Mesenchymal stem cell (in vitro differentiated cells and primary cell): ENCODE results near the gene FHIT.
A peak's percentile ranks its signal among the peaks of the same experiment; 100 is the strongest.

Experiments
- DNase-seq: peaks from one replicate; pipeline ENCODE4 v3.0.0-alpha.2; 2013
- H2AFZ ChIP-seq: one replicate; pipeline ENCODE4 v1.6.1; 2013; ENCODE audit warnings: low read depth, mild to moderate bottlenecking, control low read depth, inconsistent platforms, low read length, moderate library complexity
- H2AK5ac ChIP-seq: 2 replicates; pipeline ENCODE4 v1.6.1; 2013; ENCODE audit warnings: low read length, moderate library complexity, mild to moderate bottlenecking, inconsistent platforms; ENCODE audit not compliant: severe bottlenecking
- H2BK120ac ChIP-seq: one replicate; pipeline ENCODE4 v1.6.1; 2013; ENCODE audit warnings: low read depth, mild to moderate bottlenecking, inconsistent platforms, low read length, moderate library complexity
- H2BK12ac ChIP-seq, 2 experiments: one replicate each; pipeline ENCODE4 v1.6.1; 2013; ENCODE audit warnings: inconsistent platforms in 2 of 2, low read length in 2 of 2, mild to moderate bottlenecking in 2 of 2, moderate library complexity in 2 of 2, control low read depth in 1 of 2
- H2BK15ac ChIP-seq: one replicate; pipeline ENCODE4 v1.6.1; 2013; ENCODE audit warnings: mild to moderate bottlenecking, low read depth, inconsistent platforms; ENCODE audit not compliant: poor library complexity, severe bottlenecking
- H2BK5ac ChIP-seq: 2 replicates; pipeline ENCODE4 v1.6.1; 2013; ENCODE audit warnings: low read depth, mild to moderate bottlenecking, low read length, control low read depth, inconsistent platforms; ENCODE audit not compliant: poor library complexity, severe bottlenecking
- H3K14ac ChIP-seq, 2 experiments: one replicate each; pipeline ENCODE4 v1.6.1; 2013; ENCODE audit warnings: inconsistent platforms in 2 of 2, low read length in 2 of 2, control low read depth in 1 of 2, mild to moderate bottlenecking in 1 of 2, moderate library complexity in 1 of 2
- H3K18ac ChIP-seq, 2 experiments: one replicate each; pipeline ENCODE4 v1.6.1; 2013; ENCODE audit warnings: inconsistent platforms in 2 of 2, low read length in 2 of 2, control low read depth in 1 of 2, low read depth in 1 of 2, mild to moderate bottlenecking in 1 of 2
- H3K23ac ChIP-seq, 2 experiments: one replicate each; pipeline ENCODE4 v1.6.1; 2013; ENCODE audit warnings: inconsistent platforms in 2 of 2, low read length in 2 of 2, mild to moderate bottlenecking in 2 of 2, moderate library complexity in 2 of 2, control low read depth in 1 of 2
- H3K27ac ChIP-seq: 2 replicates; pipeline ENCODE4 v1.5.1; 2013; ENCODE audit warnings: mild to moderate bottlenecking, moderate library complexity, low read length, control low read depth, inconsistent platforms; ENCODE audit not compliant: poor library complexity, severe bottlenecking
- H3K27me3 ChIP-seq, 2 experiments: 2 replicates each; pipeline versions ENCODE4 v1.6.1 to v1.7.0; 2013; ENCODE audit warnings: low read length in 2 of 2, mild to moderate bottlenecking in 2 of 2, moderate library complexity in 2 of 2, control low read depth in 1 of 2, inconsistent platforms in 1 of 2; ENCODE audit not compliant: control insufficient read depth in 1 of 2, insufficient read depth in 1 of 2
- H3K36me3 ChIP-seq, 2 experiments: 2 replicates each; pipeline versions ENCODE4 v1.6.1 to v1.7.0; 2013; ENCODE audit warnings: low read length in 2 of 2, control low read depth in 1 of 2, inconsistent platforms in 1 of 2, low read depth in 1 of 2, mild to moderate bottlenecking in 1 of 2; ENCODE audit not compliant: insufficient read depth in 2 of 2, control insufficient read depth in 1 of 2
- H3K4ac ChIP-seq, 2 experiments: one replicate each; pipeline ENCODE4 v1.6.1; 2013; ENCODE audit warnings: inconsistent platforms in 2 of 2, low read length in 2 of 2, mild to moderate bottlenecking in 2 of 2, moderate library complexity in 2 of 2, control low read depth in 1 of 2, low read depth in 1 of 2
- H3K4me1 ChIP-seq: 2 replicates; pipeline ENCODE4 v1.6.1; 2013; ENCODE audit warnings: low read depth, low read length, control low read depth; ENCODE audit not compliant: control insufficient read depth, insufficient read depth
- H3K4me2 ChIP-seq: 2 replicates; pipeline ENCODE4 v1.6.1; 2013; ENCODE audit warnings: low read length, mild to moderate bottlenecking, inconsistent platforms; ENCODE audit not compliant: poor library complexity, severe bottlenecking
- H3K4me3 ChIP-seq, 2 experiments: 2 replicates each; pipeline versions ENCODE4 v1.5.1 to v1.7.0; 2013; ENCODE audit warnings: low read length in 2 of 2, mild to moderate bottlenecking in 2 of 2, control low read depth in 1 of 2, low read depth in 1 of 2; ENCODE audit not compliant: insufficient read depth in 1 of 2
- H3K79me1 ChIP-seq: replicated peaks from 2 replicates; pipeline ENCODE4 v1.6.1; 2013; ENCODE audit warnings: mild to moderate bottlenecking, control low read depth, low read length, inconsistent platforms; ENCODE audit not compliant: poor library complexity, severe bottlenecking
- H3K9ac ChIP-seq: 2 replicates; pipeline ENCODE4 v1.7.0; 2013; ENCODE audit warnings: mild to moderate bottlenecking, low read length, moderate library complexity
- H3K9me3 ChIP-seq: 2 replicates; pipeline ENCODE4 v1.7.0; 2013; ENCODE audit warnings: mild to moderate bottlenecking, low read length; ENCODE audit not compliant: control insufficient read depth
- H4K8ac ChIP-seq: one replicate; pipeline ENCODE4 v1.6.1; 2013; ENCODE audit warnings: inconsistent platforms, mild to moderate bottlenecking, low read length, moderate library complexity
- H4K91ac ChIP-seq: one replicate; pipeline ENCODE4 v1.6.1; 2013; ENCODE audit warnings: mild to moderate bottlenecking, low read length, inconsistent platforms
- WGBS: methylation state at CpG from one replicate; pipeline ENCODE4 v1.1.7; 2013; ENCODE audit warnings: mixed read lengths; 5-methylcytosine and 5-hydroxymethylcytosine counted together

FHIT gene

DNA sequence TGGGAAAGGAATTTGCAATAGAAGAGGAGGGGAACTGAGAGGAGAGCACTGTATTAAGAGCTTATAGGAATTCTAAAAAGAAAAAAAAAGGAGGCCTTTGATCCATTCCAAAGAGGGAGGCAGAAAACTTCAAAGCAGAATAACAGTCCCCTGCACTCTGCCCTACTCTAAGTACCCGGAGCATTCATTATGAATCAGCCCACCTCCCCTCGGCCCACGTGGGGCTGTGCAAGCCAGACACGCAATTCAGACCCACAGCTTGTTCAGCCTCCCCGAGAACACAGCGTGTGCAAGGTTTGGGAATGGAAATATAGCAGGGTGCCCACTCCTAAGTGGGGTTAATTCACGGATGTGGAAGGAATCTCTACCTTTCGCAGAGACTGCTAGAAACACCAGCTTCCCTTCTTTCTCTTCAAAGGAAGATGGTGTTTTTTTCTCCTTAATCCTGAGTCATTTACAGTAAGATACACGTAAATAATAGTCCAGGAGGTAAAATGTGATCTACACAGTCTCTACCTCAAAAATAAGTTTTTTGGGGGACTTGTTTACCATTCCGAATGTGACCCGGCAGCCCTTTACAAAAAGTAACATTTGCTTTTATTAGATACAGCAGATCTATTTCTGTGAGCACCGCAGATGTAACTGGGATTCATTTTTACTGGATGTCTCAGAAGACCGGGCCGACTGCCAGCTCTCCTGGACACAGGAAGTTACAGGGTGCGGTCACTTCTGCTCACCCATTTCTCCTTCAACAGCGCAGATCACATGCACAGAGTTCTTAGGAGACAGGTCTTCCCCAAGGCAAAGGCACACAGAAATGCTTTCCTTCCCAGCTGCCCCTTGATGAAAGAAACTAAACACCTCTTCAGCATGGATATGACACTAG lies 1433.0 kb downstream of the FHIT start:
- Histone ChIP-seq H2AK5ac (no peak overlapping the region), H3K4me2 (no peak overlapping the region), H3K18ac (peak overlapping the region; percentile 6 to 89), H2AFZ (no peak overlapping the region), H3K14ac (no peak overlapping the region), H3K27me3 (no peaks in the 10 kb centered on the region), H3K9me3 (no peaks in the 10 kb centered on the region), H3K4me3 (peak overlapping the region in 1 of 2 experiments; percentile 45), H2BK5ac (peak overlapping the region; percentile 91), H2BK12ac (peak overlapping the region; percentile 12 to 76), H4K91ac (peak overlapping the region; percentile 20), H4K8ac (peak overlapping the region; percentile 52), H2BK120ac (peak overlapping the region; percentile 4), H2BK15ac (no peak overlapping the region), H3K36me3 (no peaks in the 10 kb centered on the region), H3K79me1 (no peaks in the 10 kb centered on the region), H3K4ac (peak overlapping the region in 1 of 2 experiments; percentile 87), H3K4me1 (peaks cover 10% of the 10 kb centered on the region), H3K9ac (peak overlapping the region; percentile 85), H3K27ac (peak overlapping the region; percentile 89), H3K23ac (no peak overlapping the region)
- DNase-seq, result peak; percentile 93
- 29% methylated on average over 13 of the region's 16 CpGs for WGBS

- Histone ChIP-seq H2BK15ac (no peak overlapping the region), H3K4me3 (no peak overlapping the region), H4K91ac (no peak overlapping the region), H3K9me3 (no peaks in the 10 kb centered on the region), H3K27me3 (no peaks in the 10 kb centered on the region), H4K8ac (peak overlapping the region; percentile 32), H3K23ac (no peak overlapping the region), H2AK5ac (no peak overlapping the region), H3K18ac (no peak overlapping the region), H3K4me2 (no peak overlapping the region), H3K4me1 (peaks cover 12% of the 10 kb centered on the region), H2AFZ (no peak overlapping the region), H2BK12ac (no peak overlapping the region), H2BK5ac (peak overlapping the region; percentile 74), H3K14ac (no peak overlapping the region), H2BK120ac (peak overlapping the region; percentile 4), H3K36me3 (no peaks in the 10 kb centered on the region), H3K27ac (peak overlapping the region; percentile 89), H3K4ac (peak overlapping the region in 1 of 2 experiments; percentile 57), H3K9ac (peak overlapping the region; percentile 85), H3K79me1 (no peaks in the 10 kb centered on the region)
- 80% methylated on average over 2 of the region's 4 CpGs for WGBS
- peak; percentile 13 for DNase-seq
These were observed 1433.7 kb downstream of the FHIT start for GRCh38 chr3:59817511-59817910.

GRCh38 chr3:59816312-59816711 lies 1434.9 kb downstream of the FHIT start:
- H3K4ac ChIP-seq, result no peak overlapping the region
- H3K4me3 ChIP-seq, result no peak overlapping the region
- H2BK15ac ChIP-seq, result no peak overlapping the region
- DNase-seq, result no peak
- H2BK5ac ChIP-seq, result no peak overlapping the region
- no peaks in the 10 kb centered on the region for H3K36me3 ChIP-seq
- H3K9ac ChIP-seq, result no peak overlapping the region
- peak overlapping the region in 1 of 2 experiments; percentile 3 for H2BK12ac ChIP-seq
- WGBS, result no CpG with 5 or more reads among the region's 1 CpG
- H3K4me1 ChIP-seq, result peaks cover 17% of the 10 kb centered on the region
- no peak overlapping the region for H4K91ac ChIP-seq
- no peak overlapping the region for H2AFZ ChIP-seq
- H3K27ac ChIP-seq, result no peak overlapping the region
- no peak overlapping the region for H2BK120ac ChIP-seq
- no peak overlapping the region for H4K8ac ChIP-seq
- H3K23ac ChIP-seq, result no peak overlapping the region
- H3K9me3 ChIP-seq, result no peaks in the 10 kb centered on the region
- no peak overlapping the region for H2AK5ac ChIP-seq
- H3K27me3 ChIP-seq, result no peaks in the 10 kb centered on the region
- no peak overlapping the region for H3K14ac ChIP-seq
- no peak overlapping the region for H3K18ac ChIP-seq
- H3K4me2 ChIP-seq, result no peak overlapping the region
- no peaks in the 10 kb centered on the region for H3K79me1 ChIP-seq

DNA sequence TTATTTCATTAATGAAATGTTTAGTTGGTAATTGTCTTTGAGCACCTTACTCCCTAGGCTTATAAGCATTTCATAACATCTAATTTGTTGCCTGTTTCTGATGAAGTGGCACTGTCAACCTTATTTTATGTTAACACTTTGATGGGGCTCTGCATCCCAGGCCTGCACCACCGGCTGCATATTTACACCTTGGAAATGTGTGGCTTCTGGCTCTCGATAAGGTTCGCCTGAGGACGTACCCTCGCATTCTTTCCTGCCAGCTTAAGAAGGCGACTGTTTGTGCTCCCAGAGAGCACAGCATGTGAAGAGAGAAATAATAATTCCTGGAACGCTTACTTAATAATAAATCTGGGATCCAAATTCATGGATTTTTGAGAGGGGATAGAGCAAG lies 1438.1 kb downstream of the FHIT start:
- Histone ChIP-seq H3K79me1 (no peaks in the 10 kb centered on the region), H3K18ac (no peak overlapping the region), H2BK15ac (no peak overlapping the region), H3K4me1 (peaks cover 15% of the 10 kb centered on the region), H3K36me3 (no peaks in the 10 kb centered on the region), H3K9me3 (no peaks in the 10 kb centered on the region), H3K4me3 (no peak overlapping the region), H2AFZ (peak overlapping the region; percentile 42), H4K8ac (no peak overlapping the region), H3K27ac (peak overlapping the region; percentile 79), H3K4ac (no peak overlapping the region), H3K4me2 (no peak overlapping the region), H3K23ac (no peak overlapping the region), H2BK12ac (no peak overlapping the region), H3K27me3 (no peaks in the 10 kb centered on the region), H2BK5ac (no peak overlapping the region), H4K91ac (no peak overlapping the region), H3K14ac (no peak overlapping the region), H2BK120ac (no peak overlapping the region), H3K9ac (no peak overlapping the region), H2AK5ac (no peak overlapping the region)
- WGBS, result 43% methylated on average over 7 of the region's 7 CpGs
- peak; percentile 4 for DNase-seq
